NAMALWA (cell line): ENCODE measurements around the gene SRBD1.
"Not testable (repeated sequence)": the region's sequence is repeated elsewhere in the genome, so short reads cannot be mapped to it uniquely, and the experiment has no call there.

Experiments
- DNase-seq: peaks from one replicate; pipeline ENCODE4 v3.0.0-alpha.2; 2015; ENCODE audit warnings: low spot score

SRBD1 gene

GRCh38 chr2:45468279-45468678 lies 142.8 kb downstream of the SRBD1 start:
- DNase-seq: no peak

GRCh38 chr2:45466053-45466452 lies 145.0 kb downstream of the SRBD1 start:
- DNase-seq: no peak

- no peak for DNase-seq
Measured at GRCh38 chr2:45460825-45461224, 150.2 kb downstream of the SRBD1 start.

- DNase-seq: no peak
Measured at GRCh38 chr2:45459860-45460259, 151.2 kb downstream of the SRBD1 start.

- DNase-seq: peak; percentile 38
Measured at GRCh38 chr2:45458909-45459563, 152.0 kb downstream of the SRBD1 start.

GRCh38 chr2:45457211-45457945 lies 153.7 kb downstream of the SRBD1 start:
- DNase-seq: peak; percentile 72

- DNase-seq: peak; percentile 68
Measured at GRCh38 chr2:45452866-45453265, 158.2 kb downstream of the SRBD1 start.

- no peak for DNase-seq
Measured at GRCh38 chr2:45450634-45451033, 160.4 kb downstream of the SRBD1 start.

GRCh38 chr2:45448217-45448616 lies 162.8 kb downstream of the SRBD1 start:
- DNase-seq: no peak

GRCh38 chr2:45446016-45446415 lies 165.1 kb downstream of the SRBD1 start:
- DNase-seq: no peak

- no peak for DNase-seq
Measured at GRCh38 chr2:45445037-45445436, 166.0 kb downstream of the SRBD1 start.

- DNase-seq: peak; percentile 41
Measured at GRCh38 chr2:45443012-45443411, 168.1 kb downstream of the SRBD1 start.

- peak; percentile 31 for DNase-seq
Measured at GRCh38 chr2:45442026-45442425, 169.0 kb downstream of the SRBD1 start.

- peak; percentile 24 for DNase-seq
Measured at GRCh38 chr2:45441571-45441970, 169.5 kb downstream of the SRBD1 start.

GRCh38 chr2:45439788-45440773 lies 171.0 kb downstream of the SRBD1 start:
- DNase-seq: peak; percentile 92

GRCh38 chr2:45438872-45439665 lies 172.0 kb downstream of the SRBD1 start:
- DNase-seq: peak; percentile 36

- DNase-seq: no peak
Measured at GRCh38 chr2:45436456-45436855, 174.6 kb downstream of the SRBD1 start.

GRCh38 chr2:45435316-45435715 lies 175.8 kb downstream of the SRBD1 start:
- no peak for DNase-seq

GRCh38 chr2:45433363-45433762 lies 177.7 kb downstream of the SRBD1 start:
- DNase-seq: peak; percentile 88

GRCh38 chr2:45432406-45432805 lies 178.7 kb downstream of the SRBD1 start:
- DNase-seq: no peak

GRCh38 chr2:45426025-45426424 lies 185.0 kb downstream of the SRBD1 start:
- not testable (repeated sequence) for DNase-seq

GRCh38 chr2:45422921-45423320 lies 188.1 kb downstream of the SRBD1 start:
- DNase-seq: no peak
